CD4-positive, alpha-beta memory T cell (primary cell): ENCODE data around the gene LRRC3C. TPM values are rescaled to one million over a fixed set of nuclear protein-coding genes. Genes with fewer than 3 reads are reported as not detected.
"Not testable (repeated sequence)": the region's sequence is repeated elsewhere in the genome, so short reads cannot be mapped to it uniquely, and the experiment has no call there.

Source experiments
- CTCF ChIA-PET: fragments of 350-600 bp; sonication (Branson Sonifier 250); formaldehyde crosslinking; loops from one replicate; lab custom pipeline; 2021; ENCODE audit warnings: inconsistent platforms; ENCODE audit not compliant: partially characterized antibody; lab: Charles Lee
- POLR2A ChIA-PET: fragments of 350-600 bp; sonication (Branson Sonifier 250); formaldehyde crosslinking; loops from one replicate; lab custom pipeline; 2021; ENCODE audit not compliant: partially characterized antibody; lab: Charles Lee
- DNase-seq, 5 donors: peaks; one replicate each; pipeline versions ENCODE4 v3.0.0 to v3.0.0-alpha.2; 2020 to 2022; ENCODE audit warnings: mixed read lengths in 1 of 5
- H3K27ac ChIP-seq: one replicate; pipeline ENCODE4 v1.7.0; 2013; ENCODE audit warnings: low read depth, low read length
- H3K27me3 ChIP-seq: 2 replicates; pipeline ENCODE4 v1.7.0; 2013; ENCODE audit warnings: mild to moderate bottlenecking, low read length, moderate library complexity; ENCODE audit not compliant: insufficient read depth
- H3K36me3 ChIP-seq: 2 replicates; pipeline ENCODE4 v1.7.0; 2013; ENCODE audit warnings: mild to moderate bottlenecking, low read length, moderate library complexity; ENCODE audit not compliant: insufficient read depth
- H3K4me1 ChIP-seq: 2 replicates; pipeline ENCODE4 v1.7.0; 2013; ENCODE audit warnings: mild to moderate bottlenecking, low read length, moderate library complexity; ENCODE audit not compliant: insufficient read depth
- H3K4me3 ChIP-seq, 2 donors: one replicate each; pipeline ENCODE4 v1.7.0; 2013; ENCODE audit warnings: low read length in 2 of 2, mild to moderate bottlenecking in 1 of 2
- H3K9me3 ChIP-seq, 2 donors: one replicate each; pipeline ENCODE4 v1.7.0; 2013; ENCODE audit warnings: low read length in 2 of 2, control low read depth in 1 of 2; ENCODE audit not compliant: control insufficient read depth in 1 of 2
- H3K27ac Mint-ChIP-seq, 7 donors: one replicate each; pipeline ENCODE4 v1.8.0; 2020 to 2021; ENCODE audit warnings: mixed read lengths in 7 of 7, mild to moderate bottlenecking in 6 of 7, inconsistent platforms in 3 of 7, moderate library complexity in 3 of 7
- H3K27me3 Mint-ChIP-seq, 2 donors: one replicate each; pipeline ENCODE4 v1.8.0; 2020 to 2021; ENCODE audit warnings: mixed read lengths in 2 of 2
- H3K36me3 Mint-ChIP-seq, 2 donors: one replicate each; pipeline ENCODE4 v1.8.0; 2020 to 2021; ENCODE audit warnings: mixed read lengths in 2 of 2, inconsistent platforms in 1 of 2, mild to moderate bottlenecking in 1 of 2
- H3K4me1 Mint-ChIP-seq, 4 donors: one replicate each; pipeline ENCODE4 v1.8.0; 2020 to 2021; ENCODE audit warnings: mixed read lengths in 4 of 4, mild to moderate bottlenecking in 1 of 4
- H3K4me3 Mint-ChIP-seq, 8 donors: one replicate each; pipeline ENCODE4 v1.8.0; 2020 to 2021; ENCODE audit warnings: mixed read lengths in 8 of 8, mild to moderate bottlenecking in 7 of 8, moderate library complexity in 6 of 8, inconsistent platforms in 3 of 8
- H3K9me3 Mint-ChIP-seq, 8 donors: one replicate each; pipeline ENCODE4 v1.8.0; 2020 to 2021; ENCODE audit warnings: mixed read lengths in 8 of 8, mild to moderate bottlenecking in 5 of 8, inconsistent platforms in 3 of 8, moderate library complexity in 1 of 8
- intact Hi-C: fragments of 100-400 bp; cut with micrococcal nuclease; formaldehyde crosslinking; loops from one replicate; pipeline ENCODE4 v1.15.1; 2023
- polyA plus RNA-seq, 2 donors: library from polyadenylated mRNA; unstranded; fragments of 300-500 nt; fragmentation: Illumina TruSeq; gene quantifications; one replicate each; pipeline ENCODE4 v1.2.3, GENCODE V29; 2021
- total RNA-seq, 2 experiments: library from RNA; stranded (reverse); gene quantifications; one replicate each; pipeline ENCODE4 v1.2.3, GENCODE V29; 2021

The LRRC3C gene
- total RNA-seq (not detected), polyA plus RNA-seq (not detected)

GRCh38 chr17:39927101-39927928, at the start of gene LRRC3C, which contains the start of gene ORMDL3:
Gene LRRC3C, plus strand, starts transcription at chr17:39927732. Its CDS starts 13,792 bp downstream, at chr17:39941524.
Gene ORMDL3, minus strand, starts transcription at chr17:39927601. Its CDS starts 3,398 bp downstream, at chr17:39924203.
- ChIA-PET POLR2A (interaction anchor here (0.5 to 3.3 kb wide), 17 partner anchors 9 to 291 kb away, joined by 3 to 20 read pairs (median 6); partner anchors contain the start of genes GSDMB, IKZF3, PSMD3 and WIPF2), CTCF (interaction anchor here (1.0 to 1.6 kb wide), 4 partner anchors 16 to 304 kb away, joined by 3 to 8 read pairs (median 4); no protein-coding TSS in a partner anchor)
- H3K4me3 Mint-ChIP-seq: peak within 1 kb of the TSS; percentile 83 to 99 (median 96)
- peaks cover 50% of the 10 kb centered on the region for H3K4me1 ChIP-seq
- H3K27me3 Mint-ChIP-seq: no peaks in the 10 kb centered on the region
- peak within 1 kb of the TSS; percentile 93 to 99 (median 95) for H3K27ac Mint-ChIP-seq
- peak within 1 kb of the TSS; percentile 82 for H3K27ac ChIP-seq
- H3K27me3 ChIP-seq: no peaks in the 10 kb centered on the region
- H3K9me3 ChIP-seq: no peaks in the 10 kb centered on the region
- H3K4me3 ChIP-seq: peak within 1 kb of the TSS; percentile 79 to 89
- intact Hi-C loops: loop anchor here (1.0 to 2.0 kb wide), 5 partner anchors 25 to 290 kb away; partner anchors contain the start of genes PSMD3 and STARD3
- peaks cover 0 to 2% (median 0%) of the 10 kb centered on the region in 8 donors for H3K9me3 Mint-ChIP-seq
- peaks cover 20% of the 10 kb centered on the region for H3K36me3 ChIP-seq
- DNase-seq: peak; percentile 87 to 92 (median 90)
- H3K36me3 Mint-ChIP-seq: peaks cover 10 to 27% of the 10 kb centered on the region in 2 donors
- H3K4me1 Mint-ChIP-seq: peaks cover 19 to 54% (median 41%) of the 10 kb centered on the region in 4 donors

- CTCF ChIA-PET, POLR2A ChIA-PET, H3K27ac ChIP-seq, H3K27ac Mint-ChIP-seq, H3K4me3 Mint-ChIP-seq, H3K36me3 ChIP-seq, H3K4me1 ChIP-seq, H3K4me3 ChIP-seq, DNase-seq, H3K4me1 Mint-ChIP-seq, H3K27me3 ChIP-seq, H3K36me3 Mint-ChIP-seq, H3K9me3 ChIP-seq, intact Hi-C loops, H3K9me3 Mint-ChIP-seq: not testable (repeated sequence)
- peaks cover 9 to 13% of the 10 kb centered on the region in 2 donors for H3K27me3 Mint-ChIP-seq
Measured at GRCh38 chr17:39886102-39886501, 41.4 kb upstream of the LRRC3C start.

DNA sequence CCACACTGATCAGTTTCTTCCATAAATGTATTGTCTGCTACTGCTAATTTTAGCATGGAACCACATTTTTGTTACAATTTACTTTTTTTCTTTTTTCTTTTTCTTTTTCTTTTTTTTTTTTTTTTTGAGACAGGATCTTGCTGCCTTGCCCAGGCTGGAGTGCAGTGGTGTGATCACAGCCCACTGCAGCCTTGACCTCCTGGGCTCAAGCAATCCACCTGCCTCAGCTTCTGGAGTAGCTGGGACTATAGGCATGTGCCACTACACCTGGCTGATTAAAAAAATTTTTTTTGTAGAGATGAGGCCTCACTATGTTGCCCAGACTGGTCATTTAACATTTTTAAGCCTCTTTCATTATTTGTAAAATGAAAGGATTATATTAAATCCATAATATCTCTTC, 40.5 kb upstream of the LRRC3C start:
- Histone ChIP-seq H3K36me3 (no peaks in the 10 kb centered on the region), H3K4me1 (no peaks in the 10 kb centered on the region), H3K9me3 (no peaks in the 10 kb centered on the region), H3K4me3 (no peak overlapping the region), H3K27me3 (no peaks in the 10 kb centered on the region), H3K27ac (no peak overlapping the region)
- H3K4me1 Mint-ChIP-seq: no peaks in the 10 kb centered on the region
- POLR2A ChIA-PET: interaction anchor here (0.7 kb wide), 1 partner anchor 8 kb away, joined by 3 read pairs; no protein-coding TSS in a partner anchor
- no peak for DNase-seq
- no peak overlapping the region for H3K27ac Mint-ChIP-seq
- no peaks in the 10 kb centered on the region for H3K36me3 Mint-ChIP-seq
- CTCF ChIA-PET: no interaction called here
- intact Hi-C loops: no loop called here
- peaks cover 9 to 16% of the 10 kb centered on the region in 2 donors for H3K27me3 Mint-ChIP-seq
- no peaks in the 10 kb centered on the region for H3K9me3 Mint-ChIP-seq
- no peak overlapping the region for H3K4me3 Mint-ChIP-seq

- intact Hi-C loops: no loop called here
- H3K27me3 Mint-ChIP-seq: peaks cover 13 to 20% of the 10 kb centered on the region in 2 donors
- H3K27ac Mint-ChIP-seq: no peak overlapping the region
- no peak overlapping the region for H3K27ac ChIP-seq
- H3K9me3 Mint-ChIP-seq: no peaks in the 10 kb centered on the region
- H3K9me3 ChIP-seq: no peaks in the 10 kb centered on the region
- ChIA-PET CTCF (interaction anchor here (0.7 kb wide), 1 partner anchor 197 kb away, joined by 3 read pairs; no protein-coding TSS in a partner anchor), POLR2A (no interaction called here)
- H3K36me3 ChIP-seq: no peaks in the 10 kb centered on the region
- no peak overlapping the region for H3K4me3 Mint-ChIP-seq
- no peaks in the 10 kb centered on the region for H3K4me1 Mint-ChIP-seq
- H3K27me3 ChIP-seq: no peaks in the 10 kb centered on the region
- no peaks in the 10 kb centered on the region for H3K4me1 ChIP-seq
- no peak for DNase-seq
- no peak overlapping the region for H3K4me3 ChIP-seq
- H3K36me3 Mint-ChIP-seq: no peaks in the 10 kb centered on the region
Measured at GRCh38 chr17:39889200-39889599, 38.3 kb upstream of the LRRC3C start.

- Histone ChIP-seq H3K4me1 (no peaks in the 10 kb centered on the region), H3K9me3 (no peaks in the 10 kb centered on the region), H3K36me3 (no peaks in the 10 kb centered on the region), H3K27ac (no peak overlapping the region), H3K4me3 (no peak overlapping the region), H3K27me3 (no peaks in the 10 kb centered on the region)
- no peaks in the 10 kb centered on the region for H3K9me3 Mint-ChIP-seq
- H3K4me3 Mint-ChIP-seq: no peak overlapping the region
- DNase-seq: no peak
- intact Hi-C loops: no loop called here
- ChIA-PET CTCF (interaction anchor here (1.4 to 1.8 kb wide), 2 partner anchors 22 to 140 kb away, joined by 3 to 7 read pairs; no protein-coding TSS in a partner anchor), POLR2A (interaction anchor here (0.6 kb wide), 1 partner anchor 8 kb away, joined by 3 read pairs; no protein-coding TSS in a partner anchor)
- H3K27me3 Mint-ChIP-seq: peaks cover 4 to 12% of the 10 kb centered on the region in 2 donors
- no peaks in the 10 kb centered on the region for H3K36me3 Mint-ChIP-seq
- peaks cover 0 to 8% (median 5%) of the 10 kb centered on the region in 4 donors for H3K4me1 Mint-ChIP-seq
- H3K27ac Mint-ChIP-seq: peak overlapping the region in 3 of 7 donors; percentile 64 to 71 (median 65)
Measured at GRCh38 chr17:39894681-39895376, 32.7 kb upstream of the LRRC3C start.

- Histone ChIP-seq H3K9me3 (no peaks in the 10 kb centered on the region), H3K36me3 (no peaks in the 10 kb centered on the region), H3K4me1 (peaks cover 6% of the 10 kb centered on the region), H3K4me3 (no peak overlapping the region), H3K27me3 (no peaks in the 10 kb centered on the region), H3K27ac (no peak overlapping the region)
- Mint-ChIP-seq H3K4me1 (peaks cover 2 to 11% (median 6%) of the 10 kb centered on the region in 4 donors), H3K36me3 (peaks cover 0 to 4% of the 10 kb centered on the region in 2 donors), H3K9me3 (no peaks in the 10 kb centered on the region), H3K4me3 (no peak overlapping the region), H3K27ac (peak overlapping the region in 2 of 7 donors; percentile 5 to 17), H3K27me3 (no peaks in the 10 kb centered on the region)
- intact Hi-C loops: no loop called here
- ChIA-PET POLR2A (no interaction called here), CTCF (interaction anchor here (1.0 to 1.2 kb wide), 3 partner anchors 13 to 276 kb away, joined by 3 read pairs; no protein-coding TSS in a partner anchor)
- DNase-seq: no peak
Measured at GRCh38 chr17:39898088-39898487, 29.4 kb upstream of the LRRC3C start.
